M059J (cell line): Measurements from ENCODE around the gene KLHL3. TPM values are rescaled to one million over a fixed set of nuclear protein-coding genes. Genes with fewer than 3 reads are reported as not detected.

ENCODE experiments used
- DNase-seq: peaks from one replicate; pipeline ENCODE4 v3.0.0-alpha.2; 2012; ENCODE audit warnings: low read depth
- total RNA-seq: library from RNA; depleted of rRNA; stranded (reverse); fragments of >200 nt; shearing (Covaris generic); gene quantifications from 2 replicates; pipeline ENCODE4 v1.2.3, GENCODE V29; 2014; rRNA removed

KLHL3 gene
- total RNA-seq, 1 experiment from 2014 or later = 0.74 TPM

GRCh38 chr5:137582218-137582617 lies 153.7 kb downstream of the KLHL3 start:
- DNase-seq = no peak

GRCh38 chr5:137581776-137582175 lies 154.1 kb downstream of the KLHL3 start:
- no peak for DNase-seq

GRCh38 chr5:137580030-137580429 lies 155.9 kb downstream of the KLHL3 start:
- peak; percentile 11 for DNase-seq

- peak; percentile 83 for DNase-seq
Observed at GRCh38 chr5:137575847-137576246, 160.0 kb downstream of the KLHL3 start.

GRCh38 chr5:137575211-137575610 lies 160.7 kb downstream of the KLHL3 start:
- DNase-seq = peak; percentile 38

GRCh38 chr5:137573376-137573775 lies 162.5 kb downstream of the KLHL3 start:
- peak; percentile 43 for DNase-seq

GRCh38 chr5:137572042-137572695 lies 163.7 kb downstream of the KLHL3 start:
- DNase-seq = peak; percentile 62

GRCh38 chr5:137570070-137570469 lies 165.8 kb downstream of the KLHL3 start:
- DNase-seq = no peak

Other genes with a start within 250 kb of the KLHL3 start
- gene SPOCK1, start 236.8 kb downstream of the KLHL3 start, total RNA-seq = 25.5 and 29.1 TPM in 2 replicates
- gene HNRNPA0, start 18.3 kb upstream of the KLHL3 start, total RNA-seq = 5.8 and 9.7 TPM in 2 replicates
- not detected in 2 replicates for gene MYOT, start 131.8 kb upstream of the KLHL3 start, total RNA-seq
- gene PKD2L2, start 153.4 kb upstream of the KLHL3 start, total RNA-seq = 0.17 TPM in 1 of 2 replicates, not detected in the other